GM19193 (cell line): ENCODE measurements around the gene SCNN1G.

Source experiments
- POLR2A ChIP-seq: IDR thresholded peaks from 4 replicates; pipeline ENCODE4 v1.6.1; 2011; ENCODE audit not compliant: insufficient read depth, insufficient read length; ENCODE audit errors: extremely low read depth

SCNN1G gene, protein sequence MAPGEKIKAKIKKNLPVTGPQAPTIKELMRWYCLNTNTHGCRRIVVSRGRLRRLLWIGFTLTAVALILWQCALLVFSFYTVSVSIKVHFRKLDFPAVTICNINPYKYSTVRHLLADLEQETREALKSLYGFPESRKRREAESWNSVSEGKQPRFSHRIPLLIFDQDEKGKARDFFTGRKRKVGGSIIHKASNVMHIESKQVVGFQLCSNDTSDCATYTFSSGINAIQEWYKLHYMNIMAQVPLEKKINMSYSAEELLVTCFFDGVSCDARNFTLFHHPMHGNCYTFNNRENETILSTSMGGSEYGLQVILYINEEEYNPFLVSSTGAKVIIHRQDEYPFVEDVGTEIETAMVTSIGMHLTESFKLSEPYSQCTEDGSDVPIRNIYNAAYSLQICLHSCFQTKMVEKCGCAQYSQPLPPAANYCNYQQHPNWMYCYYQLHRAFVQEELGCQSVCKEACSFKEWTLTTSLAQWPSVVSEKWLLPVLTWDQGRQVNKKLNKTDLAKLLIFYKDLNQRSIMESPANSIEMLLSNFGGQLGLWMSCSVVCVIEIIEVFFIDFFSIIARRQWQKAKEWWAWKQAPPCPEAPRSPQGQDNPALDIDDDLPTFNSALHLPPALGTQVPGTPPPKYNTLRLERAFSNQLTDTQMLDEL

DNA sequence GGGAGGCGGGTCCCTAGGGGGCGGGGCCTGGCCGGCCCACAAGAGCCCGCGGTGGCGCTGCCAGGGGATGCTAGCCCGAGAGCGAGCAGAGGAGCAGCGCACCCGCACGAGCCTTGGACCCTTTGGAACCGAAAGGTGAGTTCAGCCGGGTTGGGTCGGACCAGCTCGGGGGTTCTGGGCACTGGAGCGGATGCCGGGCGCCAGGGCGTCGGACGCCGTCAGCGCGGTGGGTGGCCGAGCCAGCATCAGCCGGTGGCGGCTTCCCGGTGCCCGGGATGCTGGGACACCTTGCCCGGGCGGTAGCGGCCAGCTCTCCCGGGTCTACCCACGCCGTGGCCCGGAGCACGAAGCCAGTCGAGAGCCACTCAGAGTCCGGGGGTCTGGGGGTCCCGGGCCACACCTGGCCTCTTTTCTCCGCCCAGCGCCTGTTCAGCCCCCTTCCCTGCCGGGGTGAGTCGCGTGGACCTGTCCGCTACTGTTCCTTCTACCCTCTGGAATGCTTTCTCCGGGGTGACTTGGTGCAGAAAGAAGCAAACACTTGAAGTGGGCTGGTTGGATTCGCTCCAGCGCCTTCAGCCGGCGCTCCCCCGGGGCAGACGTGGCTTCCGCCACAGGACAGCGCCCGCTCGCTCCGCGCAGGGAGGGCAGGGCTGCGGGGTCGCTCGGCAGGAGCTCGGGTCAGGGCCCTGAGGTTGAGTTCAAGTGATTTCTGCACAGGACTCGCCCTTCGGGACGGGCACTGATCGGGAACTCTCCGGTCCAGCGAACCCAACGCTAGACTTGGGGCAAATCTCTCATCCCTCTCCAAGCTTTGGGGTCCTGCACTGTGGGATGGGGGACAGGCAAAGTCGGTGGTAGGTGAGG is at the start of gene SCNN1G:
Gene SCNN1G, plus strand, starts transcription at position 67 of the 864 bp plus-strand sequence. CDS start 3,527 bp downstream, outside the sequence.
- TF ChIP-seq POLR2A, result no peak

DNA sequence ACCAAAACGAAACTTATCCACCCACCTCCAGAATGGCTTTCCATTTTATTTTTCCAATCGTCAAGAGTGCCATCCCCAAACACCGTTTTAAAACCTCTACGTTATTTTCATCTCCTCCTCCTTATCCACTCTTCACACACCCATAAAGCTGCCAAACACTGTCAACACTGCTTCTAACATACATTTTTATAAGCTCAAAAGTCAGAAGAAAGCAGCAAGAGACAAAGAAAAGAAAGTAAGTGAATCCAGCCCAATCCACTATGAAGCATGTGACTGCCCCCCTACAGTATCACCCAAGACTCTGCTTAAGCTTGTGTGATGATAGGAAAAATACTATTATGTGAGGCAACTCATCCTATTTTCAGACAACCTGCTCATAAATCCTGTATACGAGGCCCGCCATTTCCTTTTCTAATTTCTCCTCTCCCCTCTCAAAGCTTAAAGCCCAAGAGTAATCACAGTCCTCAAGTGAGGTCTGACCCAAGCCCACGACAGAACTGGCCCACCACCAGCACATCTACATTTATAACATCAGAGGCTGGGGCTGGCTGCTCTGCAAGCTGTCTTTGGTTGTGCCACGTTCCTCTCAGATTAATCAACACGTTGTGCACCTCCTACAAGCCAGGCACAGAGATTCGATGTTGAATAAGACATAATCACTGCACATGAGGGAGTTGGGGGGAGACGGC is 49.6 kb upstream of the SCNN1G start:
- TF ChIP-seq POLR2A, result no peak

DNA sequence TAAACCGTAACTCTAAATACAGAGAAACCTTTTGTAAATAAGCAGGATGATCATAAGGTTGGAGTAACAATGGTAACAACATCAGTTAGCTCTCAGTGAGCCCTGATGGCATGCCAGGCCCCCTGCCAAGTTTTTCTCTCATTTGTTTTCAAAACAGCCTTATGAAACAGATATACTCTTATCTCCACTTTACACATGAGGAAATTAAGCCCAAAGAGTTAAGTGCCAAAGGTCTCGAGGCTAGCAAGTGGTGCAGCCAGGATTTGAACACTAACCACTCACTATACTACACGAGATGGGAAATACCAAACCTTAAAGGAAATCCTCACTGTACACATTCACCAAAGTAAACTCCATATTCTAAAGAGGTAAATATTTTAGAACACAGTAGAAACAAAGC is 48.3 kb upstream of the SCNN1G start:
- TF ChIP-seq POLR2A, result no peak

GRCh38 chr16:23137256-23137655 is 45.3 kb upstream of the SCNN1G start:
- TF ChIP-seq POLR2A, result no peak

DNA sequence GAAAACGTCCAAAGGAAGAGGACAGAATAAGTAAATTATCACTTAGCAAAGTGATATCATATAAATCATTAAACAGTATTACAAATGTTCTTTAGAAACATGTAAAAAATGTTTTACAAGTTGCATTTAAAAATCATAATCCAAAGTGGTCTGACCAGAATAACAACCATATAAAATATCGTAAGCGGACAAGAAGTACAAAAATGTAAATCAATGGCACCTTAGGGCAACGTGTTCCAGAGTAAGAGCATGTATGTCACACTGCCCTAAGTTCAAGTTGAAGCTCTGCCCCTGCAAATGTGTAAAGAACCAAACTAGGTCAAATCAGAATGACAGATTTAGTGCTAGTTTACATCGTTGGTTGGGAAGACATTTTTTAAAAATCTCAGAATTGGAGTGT is 44.7 kb upstream of the SCNN1G start:
- no peak for TF ChIP-seq POLR2A

DNA sequence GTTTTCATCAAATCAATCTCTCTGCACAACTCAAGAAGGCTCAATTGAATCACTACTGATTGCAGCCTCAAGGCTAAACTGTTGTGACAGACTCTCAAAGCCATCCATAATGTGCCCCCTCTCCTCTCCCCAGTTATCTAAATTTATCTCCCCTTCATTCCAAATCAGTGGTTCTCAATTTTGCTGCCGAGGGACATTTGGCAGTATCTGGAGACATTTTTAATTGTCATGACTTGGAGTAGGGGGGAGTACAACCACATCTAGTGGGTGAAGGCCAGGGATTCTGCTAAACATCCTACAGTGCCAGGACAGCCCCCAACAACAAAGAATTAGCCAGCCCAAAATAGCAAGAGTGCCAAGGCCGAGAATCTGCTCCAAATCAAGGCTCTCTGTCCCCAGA is 42.4 kb upstream of the SCNN1G start:
- TF ChIP-seq POLR2A, result no peak

DNA sequence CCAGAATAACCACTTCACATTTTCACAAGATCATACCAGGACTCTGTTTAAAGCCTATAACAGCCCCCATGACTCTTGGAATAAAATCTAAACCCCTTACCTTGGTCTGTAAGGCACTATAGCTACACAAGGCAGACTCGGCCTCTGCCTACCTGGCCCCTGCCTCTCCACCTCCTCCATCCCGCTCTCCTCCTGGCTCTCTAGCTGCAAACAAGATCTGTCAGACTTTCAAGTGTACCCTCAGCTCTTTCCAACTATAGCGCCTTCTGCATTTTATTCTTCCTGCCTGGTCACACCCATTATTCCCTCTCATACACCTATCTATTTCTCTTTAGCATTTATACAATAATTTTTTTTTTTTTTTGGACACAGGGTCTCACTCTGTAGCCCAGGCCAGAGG is 41.5 kb upstream of the SCNN1G start:
- no peak for TF ChIP-seq POLR2A

DNA sequence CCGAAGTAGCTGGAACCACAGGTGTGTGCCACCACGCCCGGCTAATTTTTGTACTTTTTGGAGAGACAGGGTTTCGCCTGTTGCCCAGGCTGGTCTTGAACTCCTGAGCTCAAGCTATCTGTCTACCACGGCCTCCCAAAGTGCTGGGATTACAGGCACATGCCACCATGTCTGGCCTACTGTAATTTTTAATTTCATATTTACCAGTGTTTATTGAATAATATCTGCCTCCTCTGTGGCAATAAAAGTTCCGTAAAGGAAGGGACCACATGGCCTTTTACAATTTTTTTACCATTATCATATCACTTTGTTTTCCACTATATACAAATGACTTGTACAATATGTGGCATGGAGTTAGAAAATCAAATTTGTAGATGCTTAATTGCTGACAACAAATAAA is 41.0 kb upstream of the SCNN1G start:
- no peak for TF ChIP-seq POLR2A

GRCh38 chr16:23141959-23142740 is 40.4 kb upstream of the SCNN1G start:
- TF ChIP-seq POLR2A, result no peak

- no peak for TF ChIP-seq POLR2A
These were observed 39.2 kb upstream of the SCNN1G start for GRCh38 chr16:23143391-23143790.

- no peak for TF ChIP-seq POLR2A
These were observed 37.4 kb upstream of the SCNN1G start for GRCh38 chr16:23145186-23145585.

GRCh38 chr16:23145608-23146007 is 36.9 kb upstream of the SCNN1G start:
- no peak for TF ChIP-seq POLR2A

- TF ChIP-seq POLR2A, result no peak
These were observed 35.5 kb upstream of the SCNN1G start for GRCh38 chr16:23146877-23147601.
